Uterus (tissue), 2 donors: ENCODE results near the gene ZNF479.

Source experiments
- POLR2A ChIP-seq, 2 donors: fragments of 450-650 bp; IDR thresholded peaks; one replicate each; pipeline ENCODE4 v1.6.1; 2016; ENCODE audit warnings: antibody characterized with exemption in 2 of 2, mild to moderate bottlenecking in 1 of 2, moderate library complexity in 1 of 2
- TF ChIP-seq, protein P1 (sequence below), 4 experiments: fragments of 200-600 bp in 2 of 4; fragments of 450-650 bp in 2 of 4; sonication (generic) in 2 of 4; IDR thresholded peaks; one replicate each; pipeline ENCODE4 v1.5.1; 2016 to 2019; ENCODE audit warnings: antibody characterized with exemption in 4 of 4, mild to moderate bottlenecking in 2 of 4, moderate library complexity in 1 of 4

DNA sequence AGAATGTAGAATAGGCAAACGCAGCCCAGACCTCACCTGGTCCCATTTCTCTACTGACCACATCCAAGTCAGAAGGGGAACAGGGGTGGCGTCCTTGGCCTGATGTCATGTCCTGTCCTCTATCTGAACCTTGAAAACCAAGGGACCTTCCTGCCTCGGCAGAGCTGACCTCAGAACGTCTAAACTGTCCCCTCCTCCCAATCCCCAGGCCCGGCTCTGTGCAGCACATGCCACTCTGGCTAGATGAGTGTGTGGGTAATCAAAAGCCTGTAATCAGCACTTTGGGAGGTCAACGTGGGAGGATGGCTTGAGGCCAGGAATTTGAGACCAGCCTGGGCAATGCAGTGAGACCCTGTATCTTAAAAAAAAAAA is 46.5 kb upstream of the ZNF479 start:
- TF ChIP-seq, protein P1, sequence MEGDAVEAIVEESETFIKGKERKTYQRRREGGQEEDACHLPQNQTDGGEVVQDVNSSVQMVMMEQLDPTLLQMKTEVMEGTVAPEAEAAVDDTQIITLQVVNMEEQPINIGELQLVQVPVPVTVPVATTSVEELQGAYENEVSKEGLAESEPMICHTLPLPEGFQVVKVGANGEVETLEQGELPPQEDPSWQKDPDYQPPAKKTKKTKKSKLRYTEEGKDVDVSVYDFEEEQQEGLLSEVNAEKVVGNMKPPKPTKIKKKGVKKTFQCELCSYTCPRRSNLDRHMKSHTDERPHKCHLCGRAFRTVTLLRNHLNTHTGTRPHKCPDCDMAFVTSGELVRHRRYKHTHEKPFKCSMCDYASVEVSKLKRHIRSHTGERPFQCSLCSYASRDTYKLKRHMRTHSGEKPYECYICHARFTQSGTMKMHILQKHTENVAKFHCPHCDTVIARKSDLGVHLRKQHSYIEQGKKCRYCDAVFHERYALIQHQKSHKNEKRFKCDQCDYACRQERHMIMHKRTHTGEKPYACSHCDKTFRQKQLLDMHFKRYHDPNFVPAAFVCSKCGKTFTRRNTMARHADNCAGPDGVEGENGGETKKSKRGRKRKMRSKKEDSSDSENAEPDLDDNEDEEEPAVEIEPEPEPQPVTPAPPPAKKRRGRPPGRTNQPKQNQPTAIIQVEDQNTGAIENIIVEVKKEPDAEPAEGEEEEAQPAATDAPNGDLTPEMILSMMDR (IDR thresholded peaks at IDR 0.05): no peak
- no peak for TF ChIP-seq POLR2A (IDR thresholded peaks at IDR 0.05)
